Measurements from ENCODE around the gene WDR46.

The WDR46 gene

DNA sequence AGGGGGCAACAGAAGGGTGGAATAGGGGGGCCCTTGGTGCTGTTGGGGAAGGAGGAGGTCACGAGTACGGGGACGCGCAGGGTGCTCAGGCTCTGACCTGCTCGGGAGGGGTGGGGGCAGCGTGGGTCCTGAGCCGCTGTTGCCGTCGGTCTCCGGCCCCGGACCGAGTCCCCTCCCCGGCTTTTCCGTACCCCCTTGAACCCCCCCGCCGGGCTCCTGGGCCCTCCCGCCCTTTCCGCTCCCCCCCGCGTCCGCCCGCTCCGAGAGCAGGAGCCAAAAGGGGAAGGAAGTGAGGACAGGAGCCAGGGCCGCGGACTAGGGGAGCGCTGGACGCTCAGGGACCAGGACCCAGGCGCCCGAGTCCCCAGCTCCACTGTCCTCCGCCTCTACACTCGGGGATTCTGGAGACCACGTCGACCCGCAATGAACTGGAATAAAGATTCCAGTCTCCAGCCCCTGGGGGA is 9.8 kb upstream of the WDR46 start, which contains the start of gene RGL2:
Gene RGL2, minus strand, starts transcription at position 170 of the 464 bp plus-strand sequence. CDS start 332 bp downstream, outside the sequence.
- peak within 1 kb of the TSS; percentile 95 for H3K27ac ChIP-seq (ENCODE audit: insufficient read depth, low read length, poor library complexity, severe bottlenecking)
- DNase-seq, result peak; percentile 47 to 54 (median 54)
- H3K27me3 ChIP-seq (replicated peaks; ENCODE audit: control insufficient read depth, insufficient read depth, low read length, poor library complexity, severe bottlenecking), result no peaks in the 10 kb centered on the region
- peaks cover 13% of the 10 kb centered on the region for H3K36me3 ChIP-seq (ENCODE audit: control insufficient read depth, insufficient read depth, low read length)
- H3K4me1 ChIP-seq (ENCODE audit: control insufficient read depth, insufficient read depth, low read length, poor library complexity, severe bottlenecking), result peaks cover 14% of the 10 kb centered on the region
- H3K9me3 ChIP-seq (ENCODE audit: control insufficient read depth, low read length), result no peaks in the 10 kb centered on the region
- H3K4me3 ChIP-seq (ENCODE audit: insufficient read depth, low read depth, low read length, poor library complexity, severe bottlenecking), result peak within 1 kb of the TSS; percentile 98

DNA sequence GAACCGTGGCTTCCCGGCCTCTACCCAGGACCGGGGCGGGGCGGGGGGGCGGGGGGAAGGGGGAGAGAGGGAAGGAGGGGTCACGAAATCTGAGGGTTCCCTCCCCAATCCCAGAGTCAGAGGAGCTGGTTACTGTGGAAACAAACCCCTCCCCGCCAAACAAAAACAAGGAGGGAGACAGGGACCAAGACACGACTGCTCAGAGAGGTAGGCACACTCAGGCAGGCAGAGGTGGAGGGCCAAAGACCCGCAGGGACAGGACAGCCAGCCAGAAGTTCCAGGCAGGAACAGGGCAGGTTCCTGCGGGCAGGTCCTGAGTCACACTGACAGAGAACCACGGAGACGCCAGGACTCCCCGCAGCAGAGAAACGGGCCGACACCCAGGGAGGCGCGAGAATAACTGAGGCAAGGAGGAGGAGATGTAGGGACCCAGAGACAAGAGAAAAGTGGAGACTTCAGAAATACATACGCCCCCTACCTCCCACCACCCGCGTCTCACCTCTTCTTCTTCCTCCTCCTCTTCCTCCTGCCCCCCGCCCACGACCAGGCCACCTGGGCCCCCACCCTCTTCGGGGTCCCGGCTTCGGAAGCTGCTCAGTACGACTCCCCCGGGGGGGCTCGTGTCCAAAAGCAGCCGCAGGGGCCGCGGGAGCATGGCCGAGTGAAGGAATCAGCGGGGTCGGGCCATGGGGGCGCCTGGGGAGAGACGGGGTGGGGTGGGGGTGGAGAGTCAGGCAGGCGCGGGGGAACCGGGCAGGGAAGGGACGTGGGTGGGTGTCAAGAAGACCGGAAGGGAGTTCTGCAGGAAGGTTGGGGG is 9.1 kb upstream of the WDR46 start:
- Histone ChIP-seq H3K27ac (ENCODE audit: insufficient read depth, low read length, poor library complexity, severe bottlenecking) (peak overlapping the region; percentile 95), H3K27me3 (replicated peaks; ENCODE audit: control insufficient read depth, insufficient read depth, low read length, poor library complexity, severe bottlenecking) (no peaks in the 10 kb centered on the region), H3K4me3 (ENCODE audit: insufficient read depth, low read depth, low read length, poor library complexity, severe bottlenecking) (peak overlapping the region; percentile 98), H3K9me3 (ENCODE audit: control insufficient read depth, low read length) (no peaks in the 10 kb centered on the region), H3K4me1 (ENCODE audit: control insufficient read depth, insufficient read depth, low read length, poor library complexity, severe bottlenecking) (peaks cover 14% of the 10 kb centered on the region), H3K36me3 (ENCODE audit: control insufficient read depth, insufficient read depth, low read length) (peaks cover 15% of the 10 kb centered on the region)
- DNase-seq, result peak; percentile 55 to 68 (median 64)

DNA sequence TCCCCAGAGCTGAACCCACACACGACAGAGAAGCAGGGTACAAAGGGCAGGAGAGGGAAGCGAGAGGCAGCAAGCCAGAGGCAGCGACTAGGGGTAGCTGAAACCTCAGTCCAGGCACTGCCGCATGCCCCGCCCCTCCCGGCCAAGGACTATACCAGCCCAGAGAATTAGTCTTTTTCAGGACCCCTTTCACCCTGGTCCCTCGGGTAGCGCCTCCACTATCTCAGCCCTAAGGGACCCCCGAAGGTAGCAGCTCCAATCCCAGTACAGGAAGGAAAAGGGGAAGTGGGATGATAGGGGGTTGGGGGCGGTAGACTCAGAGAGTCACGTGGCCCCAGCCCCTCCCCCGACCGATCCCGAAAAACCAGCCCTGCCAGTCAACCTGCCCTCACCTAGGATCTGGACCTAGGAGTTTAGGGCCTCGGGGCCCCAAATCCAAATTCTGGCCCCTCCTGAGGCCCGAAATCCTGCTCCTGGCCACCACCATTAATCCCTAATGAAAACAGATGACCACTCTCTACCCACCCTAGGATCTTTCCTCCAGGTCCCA is 8.4 kb upstream of the WDR46 start:
- no peak overlapping the region for H3K4me3 ChIP-seq (ENCODE audit: insufficient read depth, low read depth, low read length, poor library complexity, severe bottlenecking)
- H3K27me3 ChIP-seq (replicated peaks; ENCODE audit: control insufficient read depth, insufficient read depth, low read length, poor library complexity, severe bottlenecking), result no peaks in the 10 kb centered on the region
- H3K27ac ChIP-seq (ENCODE audit: insufficient read depth, low read length, poor library complexity, severe bottlenecking), result peak overlapping the region; percentile 95
- no peaks in the 10 kb centered on the region for H3K9me3 ChIP-seq (ENCODE audit: control insufficient read depth, low read length)
- H3K4me1 ChIP-seq (ENCODE audit: control insufficient read depth, insufficient read depth, low read length, poor library complexity, severe bottlenecking), result peaks cover 14% of the 10 kb centered on the region
- no peak for DNase-seq
- peaks cover 13% of the 10 kb centered on the region for H3K36me3 ChIP-seq (ENCODE audit: control insufficient read depth, insufficient read depth, low read length)

DNA sequence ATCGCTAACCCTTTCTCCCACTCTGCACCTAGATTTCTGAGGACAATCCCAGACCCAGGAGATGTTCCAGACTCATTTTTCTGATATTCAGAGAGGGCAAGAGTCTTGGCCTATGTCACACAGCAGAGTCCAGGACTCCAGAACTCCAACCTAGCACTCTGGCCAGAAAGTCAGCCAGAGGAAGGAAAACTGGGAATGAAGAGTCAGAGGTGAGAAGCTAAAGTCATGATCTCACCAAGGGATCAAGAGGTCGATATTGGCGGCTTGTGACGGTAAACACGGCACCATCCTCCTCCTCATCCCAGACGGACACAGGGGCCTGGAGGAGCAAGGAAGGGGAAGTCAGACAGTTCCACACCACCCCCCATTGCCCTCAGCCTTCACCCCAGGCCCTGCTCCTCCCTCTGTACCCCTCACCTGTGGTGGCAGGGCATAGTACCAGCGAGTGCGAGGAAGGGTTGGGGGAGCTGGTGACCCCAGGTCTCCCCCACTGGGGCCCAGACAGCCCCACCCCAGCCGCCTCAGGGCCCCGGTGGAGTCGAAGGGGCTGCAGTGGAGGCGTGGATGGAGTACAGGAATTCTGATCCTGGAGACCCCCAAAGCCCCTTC is 7.9 kb upstream of the WDR46 start:
- Histone ChIP-seq H3K4me1 (ENCODE audit: control insufficient read depth, insufficient read depth, low read length, poor library complexity, severe bottlenecking) (peaks cover 14% of the 10 kb centered on the region), H3K27ac (ENCODE audit: insufficient read depth, low read length, poor library complexity, severe bottlenecking) (peak overlapping the region; percentile 95), H3K36me3 (ENCODE audit: control insufficient read depth, insufficient read depth, low read length) (peaks cover 17% of the 10 kb centered on the region), H3K4me3 (ENCODE audit: insufficient read depth, low read depth, low read length, poor library complexity, severe bottlenecking) (no peak overlapping the region), H3K9me3 (ENCODE audit: control insufficient read depth, low read length) (no peaks in the 10 kb centered on the region), H3K27me3 (replicated peaks; ENCODE audit: control insufficient read depth, insufficient read depth, low read length, poor library complexity, severe bottlenecking) (no peaks in the 10 kb centered on the region)
- no peak for DNase-seq

DNA sequence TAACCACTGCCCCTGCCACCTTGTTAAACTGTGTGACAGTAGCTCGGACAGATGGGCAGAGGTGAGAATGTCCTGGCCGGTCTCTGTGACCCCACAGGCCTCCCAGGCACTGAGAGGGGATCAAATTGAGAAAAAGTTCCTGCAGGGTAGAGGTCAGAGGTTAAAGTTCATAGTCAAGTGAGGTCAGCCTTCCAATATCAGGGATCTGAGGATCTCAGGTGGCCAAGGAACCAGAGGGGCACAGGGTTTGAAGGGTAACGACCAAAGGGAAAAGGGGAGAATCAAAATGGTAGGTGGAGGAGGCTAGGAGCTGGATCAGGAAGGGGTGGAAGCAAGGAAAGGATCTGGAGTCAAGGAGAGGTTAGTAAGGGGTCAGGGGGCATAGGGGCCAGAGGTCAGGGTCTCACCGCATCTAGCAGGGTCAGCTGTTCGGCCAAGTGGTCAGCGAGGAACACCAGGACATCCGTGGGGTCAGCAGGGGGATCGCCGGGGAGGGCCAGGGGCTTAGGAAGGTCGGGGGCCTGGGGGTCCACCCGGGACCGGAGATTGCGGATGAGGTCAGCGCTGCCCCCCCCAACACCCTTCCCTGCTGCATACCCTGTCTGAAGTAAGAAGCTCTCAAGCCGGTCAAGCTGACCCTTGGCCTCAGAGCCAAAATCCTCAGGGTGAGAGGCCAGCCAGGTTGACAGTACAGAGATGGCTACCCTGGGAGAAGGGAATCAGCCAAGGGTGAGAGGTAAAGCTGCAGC is 6.8 kb upstream of the WDR46 start:
- no peak for DNase-seq
- Histone ChIP-seq H3K27ac (ENCODE audit: insufficient read depth, low read length, poor library complexity, severe bottlenecking) (no peak overlapping the region), H3K27me3 (replicated peaks; ENCODE audit: control insufficient read depth, insufficient read depth, low read length, poor library complexity, severe bottlenecking) (no peaks in the 10 kb centered on the region), H3K36me3 (ENCODE audit: control insufficient read depth, insufficient read depth, low read length) (peaks cover 24% of the 10 kb centered on the region), H3K4me3 (ENCODE audit: insufficient read depth, low read depth, low read length, poor library complexity, severe bottlenecking) (no peak overlapping the region), H3K9me3 (ENCODE audit: control insufficient read depth, low read length) (no peaks in the 10 kb centered on the region), H3K4me1 (ENCODE audit: control insufficient read depth, insufficient read depth, low read length, poor library complexity, severe bottlenecking) (peaks cover 14% of the 10 kb centered on the region)

DNA sequence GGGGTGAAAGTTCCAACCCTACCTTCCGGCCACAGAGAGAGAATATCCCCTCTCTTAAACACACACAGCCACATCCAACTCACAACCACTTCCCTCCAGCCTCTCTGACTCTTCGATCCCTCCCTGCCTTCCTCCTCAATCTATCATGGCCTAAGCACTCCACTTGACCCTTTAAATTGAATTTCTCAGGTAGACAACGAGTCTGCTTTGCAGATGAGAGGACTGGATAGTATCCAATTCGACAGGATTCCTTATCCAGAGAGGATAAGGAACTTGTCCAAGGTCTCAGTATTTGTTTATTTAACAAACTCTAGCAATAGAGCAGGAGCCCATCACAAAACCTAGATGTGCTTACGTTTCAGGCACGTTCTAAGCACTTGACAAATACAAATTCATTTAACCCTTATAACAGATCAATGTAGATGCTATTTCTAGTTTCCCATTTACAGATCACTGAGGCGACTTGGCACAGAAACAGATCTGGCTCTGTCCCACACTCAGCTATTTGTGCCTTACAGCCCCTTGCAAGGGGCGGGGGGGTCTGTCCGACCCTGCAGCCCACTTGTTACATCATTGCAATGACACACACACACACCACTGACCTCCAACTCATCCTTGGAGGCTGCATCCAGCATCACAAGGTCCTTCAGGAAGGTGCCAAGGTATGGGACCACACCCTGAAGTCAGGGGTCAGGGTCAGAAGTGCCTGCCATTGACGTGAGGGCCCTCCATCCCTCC is 5.2 kb upstream of the WDR46 start:
- H3K4me1 ChIP-seq (ENCODE audit: control insufficient read depth, insufficient read depth, low read length, poor library complexity, severe bottlenecking), result peaks cover 14% of the 10 kb centered on the region

DNA sequence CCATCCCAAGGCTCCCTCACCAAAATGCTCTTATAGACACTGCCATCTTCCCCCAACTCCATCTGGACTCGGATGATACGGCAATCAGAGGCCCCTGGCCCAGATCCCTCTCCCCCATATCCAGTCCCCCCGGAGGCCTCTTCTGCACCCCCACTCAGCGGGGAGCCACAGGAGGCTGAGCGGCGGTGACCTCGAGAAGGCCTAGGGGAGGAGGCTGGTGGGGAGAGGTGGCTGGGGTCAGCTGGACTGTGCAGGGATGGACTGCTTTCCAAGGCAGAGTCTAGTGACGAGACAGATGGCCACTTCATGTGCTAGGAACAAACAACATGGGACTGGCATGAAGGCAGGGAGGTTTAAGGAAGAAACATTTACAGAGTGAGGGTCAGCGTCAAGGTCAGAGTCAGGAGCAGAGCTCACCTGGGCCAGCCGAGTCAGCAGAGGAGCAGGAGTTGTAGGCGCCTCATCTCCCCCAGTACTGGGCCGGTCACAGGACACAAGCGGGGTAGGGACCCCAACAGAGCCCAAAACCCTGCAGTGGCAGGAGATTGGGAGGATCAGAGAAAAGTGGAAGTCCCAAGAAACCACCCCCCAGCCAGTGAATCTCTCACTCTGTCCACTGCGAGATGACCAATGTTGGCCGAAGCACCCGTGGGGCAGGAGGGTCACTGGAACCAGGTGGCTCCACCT is 4.1 kb upstream of the WDR46 start:
- H3K9me3 ChIP-seq (ENCODE audit: control insufficient read depth, low read length), result no peaks in the 10 kb centered on the region
- DNase-seq, result no peak
- no peak overlapping the region for H3K27ac ChIP-seq (ENCODE audit: insufficient read depth, low read length, poor library complexity, severe bottlenecking)
- peaks cover 24% of the 10 kb centered on the region for H3K36me3 ChIP-seq (ENCODE audit: control insufficient read depth, insufficient read depth, low read length)
- no peaks in the 10 kb centered on the region for H3K27me3 ChIP-seq (replicated peaks; ENCODE audit: control insufficient read depth, insufficient read depth, low read length, poor library complexity, severe bottlenecking)
- peaks cover 14% of the 10 kb centered on the region for H3K4me1 ChIP-seq (ENCODE audit: control insufficient read depth, insufficient read depth, low read length, poor library complexity, severe bottlenecking)
- H3K4me3 ChIP-seq (ENCODE audit: insufficient read depth, low read depth, low read length, poor library complexity, severe bottlenecking), result no peak overlapping the region

More for the DNA sequence above, 5.2 kb upstream of the WDR46 start:
- no peaks in the 10 kb centered on the region for H3K27me3 ChIP-seq (replicated peaks; ENCODE audit: control insufficient read depth, insufficient read depth, low read length, poor library complexity, severe bottlenecking)
- no peak overlapping the region for H3K4me3 ChIP-seq (ENCODE audit: insufficient read depth, low read depth, low read length, poor library complexity, severe bottlenecking)
- DNase-seq, result no peak
- no peak overlapping the region for H3K27ac ChIP-seq (ENCODE audit: insufficient read depth, low read length, poor library complexity, severe bottlenecking)
- H3K36me3 ChIP-seq (ENCODE audit: control insufficient read depth, insufficient read depth, low read length), result peaks cover 24% of the 10 kb centered on the region
- no peaks in the 10 kb centered on the region for H3K9me3 ChIP-seq (ENCODE audit: control insufficient read depth, low read length)

DNA sequence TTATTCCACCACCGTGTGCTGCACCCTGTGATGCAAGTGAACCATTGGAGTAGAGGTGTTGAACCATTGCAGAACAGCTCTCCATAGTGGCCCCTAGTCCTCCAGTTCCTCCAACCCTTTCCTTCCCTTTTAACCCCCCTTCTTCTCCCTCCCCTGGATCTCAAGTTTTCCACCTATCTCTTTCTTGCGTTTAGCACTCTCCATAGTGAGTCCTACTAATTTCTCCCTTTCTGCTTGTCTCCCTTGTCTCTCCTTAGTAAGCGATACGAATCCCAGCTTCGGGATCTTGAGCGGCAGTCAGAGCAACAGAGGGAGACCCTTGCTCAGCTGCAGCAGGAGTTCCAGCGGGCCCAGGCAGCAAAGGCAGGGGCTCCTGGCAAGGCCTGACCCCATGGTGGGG is 1.4 kb upstream of the WDR46 start:
- H3K36me3 ChIP-seq (ENCODE audit: control insufficient read depth, insufficient read depth, low read length), result peaks cover 34% of the 10 kb centered on the region
- H3K4me1 ChIP-seq (ENCODE audit: control insufficient read depth, insufficient read depth, low read length, poor library complexity, severe bottlenecking), result peaks cover 8% of the 10 kb centered on the region
- H3K27me3 ChIP-seq (replicated peaks; ENCODE audit: control insufficient read depth, insufficient read depth, low read length, poor library complexity, severe bottlenecking), result no peaks in the 10 kb centered on the region
- no peaks in the 10 kb centered on the region for H3K9me3 ChIP-seq (ENCODE audit: control insufficient read depth, low read length)
- H3K27ac ChIP-seq (ENCODE audit: insufficient read depth, low read length, poor library complexity, severe bottlenecking), result peak overlapping the region; percentile 5
- DNase-seq, result no peak
- H3K4me3 ChIP-seq (ENCODE audit: insufficient read depth, low read depth, low read length, poor library complexity, severe bottlenecking), result no peak overlapping the region

DNA sequence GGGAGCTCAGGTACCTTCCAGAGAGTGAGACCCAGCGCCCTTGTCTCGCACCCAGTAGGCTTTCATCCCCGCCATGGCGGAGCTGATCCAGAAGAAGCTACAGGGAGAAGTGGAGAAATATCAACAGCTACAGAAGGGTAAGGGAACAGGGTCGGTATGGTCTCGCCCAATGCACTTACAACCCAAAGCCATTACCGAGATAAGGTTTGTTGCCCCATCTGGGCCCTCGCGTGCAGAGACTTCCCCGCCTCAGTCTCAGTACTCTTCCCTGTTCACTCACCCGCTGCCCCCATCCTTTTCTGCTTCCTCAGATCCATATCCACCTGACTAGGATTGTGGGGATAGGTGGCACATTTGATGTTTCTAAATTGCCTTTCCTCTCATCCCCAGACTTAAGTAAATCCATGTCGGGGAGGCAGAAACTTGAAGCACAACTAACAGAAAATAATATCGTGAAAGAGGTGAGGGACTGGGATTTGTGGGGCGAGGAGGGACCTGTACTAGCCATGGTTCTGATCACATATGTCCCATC is 811 bp upstream of the WDR46 start:
- DNase-seq, result no peak
- peaks cover 8% of the 10 kb centered on the region for H3K4me1 ChIP-seq (ENCODE audit: control insufficient read depth, insufficient read depth, low read length, poor library complexity, severe bottlenecking)
- H3K4me3 ChIP-seq (ENCODE audit: insufficient read depth, low read depth, low read length, poor library complexity, severe bottlenecking), result peak overlapping the region; percentile 74
- no peaks in the 10 kb centered on the region for H3K27me3 ChIP-seq (replicated peaks; ENCODE audit: control insufficient read depth, insufficient read depth, low read length, poor library complexity, severe bottlenecking)
- peak overlapping the region; percentile 81 for H3K27ac ChIP-seq (ENCODE audit: insufficient read depth, low read length, poor library complexity, severe bottlenecking)
- H3K9me3 ChIP-seq (ENCODE audit: control insufficient read depth, low read length), result no peaks in the 10 kb centered on the region
- H3K36me3 ChIP-seq (ENCODE audit: control insufficient read depth, insufficient read depth, low read length), result peaks cover 34% of the 10 kb centered on the region
